Measurements from ENCODE around the gene LHFPL3.

LHFPL3 gene

GRCh38 chr7:104487642-104488041 lies 159.2 kb downstream of the LHFPL3 start:
- Histone ChIP-seq H3K4me3 (replicated peaks; ENCODE audit: insufficient read depth, low read length) (no peak overlapping the region), H3K27me3 (ENCODE audit: insufficient read depth, poor library complexity, severe bottlenecking) (no peaks in the 10 kb centered on the region), H3K27ac (replicated peaks) (no peak overlapping the region)
- TF ChIP-seq SPI1 (IDR thresholded peaks at IDR 0.05; ENCODE audit: borderline replicate concordance, low read depth) (no peak), POLR2AphosphoS5 (IDR thresholded peaks at IDR 0.05; ENCODE audit: low read depth) (no peak), CTCF (IDR thresholded peaks at IDR 0.05; ENCODE audit: insufficient read depth, low read length) (no peak), REST (IDR thresholded peaks at IDR 0.05; ENCODE audit: insufficient replicate concordance, low read depth) (no peak), GABPA (IDR thresholded peaks at IDR 0.05; ENCODE audit: low read depth) (no peak)
- DNase-seq (ENCODE audit: low read depth in 1 of 2, low spot score in 1 of 2), result no peak

- no peaks in the 10 kb centered on the region for H3K27me3 ChIP-seq (ENCODE audit: insufficient read depth, poor library complexity, severe bottlenecking)
- DNase-seq (ENCODE audit: low read depth in 1 of 2, low spot score in 1 of 2), result no peak
- no peak overlapping the region for H3K27ac ChIP-seq (replicated peaks)
- no peak for TF ChIP-seq REST (IDR thresholded peaks at IDR 0.05; ENCODE audit: insufficient replicate concordance, low read depth)
- no peak for TF ChIP-seq POLR2AphosphoS5 (IDR thresholded peaks at IDR 0.05; ENCODE audit: low read depth)
- TF ChIP-seq SPI1 (IDR thresholded peaks at IDR 0.05; ENCODE audit: borderline replicate concordance, low read depth), result no peak
- TF ChIP-seq CTCF (IDR thresholded peaks at IDR 0.05; ENCODE audit: insufficient read depth, low read length), result no peak
- no peak for TF ChIP-seq GABPA (IDR thresholded peaks at IDR 0.05; ENCODE audit: low read depth)
- no peak overlapping the region for H3K4me3 ChIP-seq (replicated peaks; ENCODE audit: insufficient read depth, low read length)
These were observed 169.1 kb downstream of the LHFPL3 start for GRCh38 chr7:104497379-104497967.

- Histone ChIP-seq H3K4me3 (replicated peaks; ENCODE audit: insufficient read depth, low read length) (no peak overlapping the region), H3K27ac (replicated peaks) (no peak overlapping the region), H3K27me3 (ENCODE audit: insufficient read depth, poor library complexity, severe bottlenecking) (no peaks in the 10 kb centered on the region)
- no peak for DNase-seq (ENCODE audit: low read depth in 1 of 2, low spot score in 1 of 2)
- TF ChIP-seq SPI1 (IDR thresholded peaks at IDR 0.05; ENCODE audit: borderline replicate concordance, low read depth) (no peak), REST (IDR thresholded peaks at IDR 0.05; ENCODE audit: insufficient replicate concordance, low read depth) (no peak), POLR2AphosphoS5 (IDR thresholded peaks at IDR 0.05; ENCODE audit: low read depth) (no peak), CTCF (IDR thresholded peaks at IDR 0.05; ENCODE audit: insufficient read depth, low read length) (no peak), GABPA (IDR thresholded peaks at IDR 0.05; ENCODE audit: low read depth) (no peak)
These were observed 171.6 kb downstream of the LHFPL3 start for GRCh38 chr7:104499975-104500374.
